ENCODE measurements around the gene PATE1.
"Not testable (repeated sequence)": the region's sequence is repeated elsewhere in the genome, so short reads cannot be mapped to it uniquely, and the experiment has no call there.

PATE1 gene, protein sequence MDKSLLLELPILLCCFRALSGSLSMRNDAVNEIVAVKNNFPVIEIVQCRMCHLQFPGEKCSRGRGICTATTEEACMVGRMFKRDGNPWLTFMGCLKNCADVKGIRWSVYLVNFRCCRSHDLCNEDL

DNA sequence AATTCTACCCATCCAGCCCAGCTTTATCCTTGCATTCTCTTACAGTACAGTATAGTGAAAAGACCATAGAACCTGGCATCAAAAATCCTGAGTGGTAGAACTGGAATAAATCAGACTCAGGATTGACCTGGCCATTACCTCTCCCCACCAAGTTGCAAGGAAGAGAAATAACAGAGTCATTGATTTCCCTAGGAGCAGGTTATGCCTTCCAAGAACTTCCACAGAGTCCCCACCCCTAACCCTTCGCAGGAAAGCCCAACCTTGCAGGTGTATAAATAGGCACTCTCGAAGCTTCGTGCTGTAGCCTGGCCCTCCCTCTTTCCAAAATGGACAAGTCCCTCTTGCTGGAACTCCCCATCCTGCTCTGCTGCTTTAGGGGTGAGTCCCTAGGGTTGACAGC, at the start of gene PATE1:
PATE1 (plus strand) TSS at position 301 of the 400 bp plus-strand sequence; CDS start at position 327, 26 bp downstream.
- Histone ChIP-seq H3K9me3 (ENCODE audit: control insufficient read depth, insufficient read depth, low read length) (no peaks in the 10 kb centered on the region), H3K36me3 (ENCODE audit: control insufficient read depth, insufficient read depth, low read length) (no peaks in the 10 kb centered on the region), H3K27ac (ENCODE audit: low read depth, low read length) (no peak within 1 kb of the TSS), H3K27me3 (ENCODE audit: control insufficient read depth, insufficient read depth, low read length) (no peaks in the 10 kb centered on the region; the same call in 1 of the 2 replicates), H3K9ac (ENCODE audit: low read depth, low read length) (no peak within 1 kb of the TSS), H3K4me3 (ENCODE audit: low read depth, low read length) (no peak within 1 kb of the TSS), H3K4me1 (ENCODE audit: control insufficient read depth, insufficient read depth, low read length) (no peaks in the 10 kb centered on the region)

DNA sequence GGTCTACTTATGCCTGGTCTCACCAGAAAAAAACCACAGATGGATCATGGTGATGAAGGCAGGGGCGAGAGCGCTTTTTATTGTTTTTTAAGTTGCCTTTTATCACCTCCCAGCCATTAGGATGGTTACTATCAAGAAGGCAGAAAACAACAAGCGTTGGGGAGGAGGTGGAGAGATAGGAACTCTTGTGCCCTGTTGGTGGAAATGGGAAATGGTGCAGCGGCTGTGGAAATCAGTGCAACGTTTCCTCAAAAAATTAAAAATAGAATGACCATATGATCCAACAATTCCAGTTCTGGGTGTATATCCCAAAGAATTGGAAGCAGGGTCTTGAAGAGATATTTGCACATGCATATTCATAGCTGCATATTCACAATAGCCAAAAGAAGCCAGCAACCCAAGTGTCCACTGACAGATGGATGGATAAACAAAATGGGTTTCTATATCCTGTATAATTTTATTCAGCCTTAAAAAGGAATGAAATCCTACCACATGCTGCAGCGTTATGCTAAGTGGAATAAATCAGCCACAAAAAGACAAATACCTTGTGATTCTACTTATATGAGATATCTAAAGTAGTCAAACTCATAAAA, 45.0 kb upstream of the PATE1 start:
- H3K27ac ChIP-seq (ENCODE audit: low read depth, low read length): no peak overlapping the region

DNA sequence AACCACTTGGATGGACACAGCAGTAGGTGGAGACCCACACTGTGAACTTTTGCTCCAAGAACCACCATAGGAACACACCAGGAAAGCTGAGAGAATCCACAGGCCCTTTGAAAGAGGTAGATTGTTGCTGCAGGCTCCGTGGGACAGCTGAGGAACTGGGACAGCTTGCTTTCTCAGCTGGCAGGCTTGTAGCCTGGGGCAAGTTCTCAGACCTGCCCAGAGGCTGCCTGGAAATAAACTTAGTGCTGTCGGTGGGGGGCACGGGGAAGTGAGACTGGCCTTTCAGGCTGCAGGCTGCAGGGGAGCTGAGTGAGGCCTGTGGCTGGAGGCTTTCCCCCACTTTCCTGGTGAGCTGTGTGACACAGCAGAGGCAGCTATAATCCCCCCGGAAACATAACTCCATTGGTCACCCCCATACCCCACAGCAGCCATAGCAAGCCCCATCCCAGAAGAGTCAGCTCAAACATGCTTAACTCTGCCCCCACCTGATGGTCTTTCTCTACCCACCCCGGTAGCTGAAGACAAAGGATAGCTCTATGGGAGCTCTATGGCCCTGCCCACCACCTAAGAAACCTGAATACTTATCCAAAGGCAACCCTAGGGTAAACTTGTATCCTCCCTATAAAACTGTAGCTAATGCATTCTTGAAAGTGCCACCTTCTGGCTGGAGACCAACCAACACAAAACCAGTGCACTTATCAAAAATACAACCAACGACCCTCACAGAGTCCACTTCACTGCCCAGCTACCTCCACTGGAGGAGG, 44.0 kb upstream of the PATE1 start:
- Histone ChIP-seq H3K27me3 (ENCODE audit: control insufficient read depth, insufficient read depth, low read length) (no peaks in the 10 kb centered on the region), H3K9ac (ENCODE audit: low read depth, low read length) (no peak overlapping the region), H3K4me3 (ENCODE audit: low read depth, low read length) (no peak overlapping the region)

More for the DNA sequence above, 45.0 kb upstream of the PATE1 start:
- Histone ChIP-seq H3K4me3 (ENCODE audit: low read depth, low read length) (no peak overlapping the region), H3K9me3 (ENCODE audit: control insufficient read depth, insufficient read depth, low read length) (no peaks in the 10 kb centered on the region), H3K36me3 (ENCODE audit: control insufficient read depth, insufficient read depth, low read length) (no peaks in the 10 kb centered on the region), H3K9ac (ENCODE audit: low read depth, low read length) (no peak overlapping the region), H3K27me3 (ENCODE audit: control insufficient read depth, insufficient read depth, low read length) (no peaks in the 10 kb centered on the region), H3K4me1 (ENCODE audit: control insufficient read depth, insufficient read depth, low read length) (peaks cover 7% of the 10 kb centered on the region; the same call in 1 of the 2 replicates)

GRCh38 chr11:125704686-125705085, 41.4 kb upstream of the PATE1 start:
- not testable (repeated sequence) for H3K4me3 ChIP-seq (ENCODE audit: low read depth, low read length); H3K36me3 ChIP-seq (ENCODE audit: control insufficient read depth, insufficient read depth, low read length); H3K27me3 ChIP-seq (ENCODE audit: control insufficient read depth, insufficient read depth, low read length); H3K9ac ChIP-seq (ENCODE audit: low read depth, low read length); H3K9me3 ChIP-seq (ENCODE audit: control insufficient read depth, insufficient read depth, low read length); H3K4me1 ChIP-seq (ENCODE audit: control insufficient read depth, insufficient read depth, low read length); H3K27ac ChIP-seq (ENCODE audit: low read depth, low read length)

More for the DNA sequence above, 44.0 kb upstream of the PATE1 start:
- Histone ChIP-seq H3K27ac (ENCODE audit: low read depth, low read length) (peak overlapping the region; percentile 12), H3K9me3 (ENCODE audit: control insufficient read depth, insufficient read depth, low read length) (no peaks in the 10 kb centered on the region), H3K36me3 (ENCODE audit: control insufficient read depth, insufficient read depth, low read length) (no peaks in the 10 kb centered on the region), H3K4me1 (ENCODE audit: control insufficient read depth, insufficient read depth, low read length) (peaks cover 7% of the 10 kb centered on the region; the same call in 1 of the 2 replicates)

DNA sequence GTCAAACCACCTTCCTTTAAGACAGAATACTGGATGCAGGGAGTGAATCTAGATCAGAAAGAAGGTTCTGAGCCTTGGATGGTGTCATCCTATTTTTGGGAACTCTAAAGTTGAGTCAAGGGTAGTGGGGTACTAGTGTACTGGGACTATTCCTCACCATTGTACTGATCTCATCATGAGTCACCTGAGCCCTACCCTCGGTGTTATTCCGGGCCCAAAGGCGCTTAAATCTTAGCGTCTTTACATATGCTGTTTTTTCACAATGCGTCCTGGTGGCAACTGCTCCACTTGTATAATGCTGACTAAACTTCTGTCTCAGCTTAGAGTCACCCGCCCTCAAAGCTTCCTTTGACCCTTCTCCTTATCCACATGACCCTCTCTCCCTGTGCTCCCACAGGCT, 25.3 kb upstream of the PATE1 start:
- H3K27me3 ChIP-seq (ENCODE audit: control insufficient read depth, insufficient read depth, low read length): no peaks in the 10 kb centered on the region
- H3K4me1 ChIP-seq (ENCODE audit: control insufficient read depth, insufficient read depth, low read length): no peaks in the 10 kb centered on the region
- no peaks in the 10 kb centered on the region for H3K36me3 ChIP-seq (ENCODE audit: control insufficient read depth, insufficient read depth, low read length)
- peaks cover 7% of the 10 kb centered on the region; the same call in 1 of the 2 replicates for H3K9me3 ChIP-seq (ENCODE audit: control insufficient read depth, insufficient read depth, low read length)
- H3K27ac ChIP-seq (ENCODE audit: low read depth, low read length): no peak overlapping the region
- no peak overlapping the region for H3K4me3 ChIP-seq (ENCODE audit: low read depth, low read length)
- no peak overlapping the region for H3K9ac ChIP-seq (ENCODE audit: low read depth, low read length)

- H3K27ac ChIP-seq (ENCODE audit: low read depth, low read length): no peak overlapping the region
- H3K27me3 ChIP-seq (ENCODE audit: control insufficient read depth, insufficient read depth, low read length): no peaks in the 10 kb centered on the region
- H3K9ac ChIP-seq (ENCODE audit: low read depth, low read length): no peak overlapping the region
- no peaks in the 10 kb centered on the region for H3K4me1 ChIP-seq (ENCODE audit: control insufficient read depth, insufficient read depth, low read length)
- no peak overlapping the region for H3K4me3 ChIP-seq (ENCODE audit: low read depth, low read length)
- H3K9me3 ChIP-seq (ENCODE audit: control insufficient read depth, insufficient read depth, low read length): no peaks in the 10 kb centered on the region
- H3K36me3 ChIP-seq (ENCODE audit: control insufficient read depth, insufficient read depth, low read length): no peaks in the 10 kb centered on the region
Measured at GRCh38 chr11:125724125-125724524, 22.0 kb upstream of the PATE1 start.

DNA sequence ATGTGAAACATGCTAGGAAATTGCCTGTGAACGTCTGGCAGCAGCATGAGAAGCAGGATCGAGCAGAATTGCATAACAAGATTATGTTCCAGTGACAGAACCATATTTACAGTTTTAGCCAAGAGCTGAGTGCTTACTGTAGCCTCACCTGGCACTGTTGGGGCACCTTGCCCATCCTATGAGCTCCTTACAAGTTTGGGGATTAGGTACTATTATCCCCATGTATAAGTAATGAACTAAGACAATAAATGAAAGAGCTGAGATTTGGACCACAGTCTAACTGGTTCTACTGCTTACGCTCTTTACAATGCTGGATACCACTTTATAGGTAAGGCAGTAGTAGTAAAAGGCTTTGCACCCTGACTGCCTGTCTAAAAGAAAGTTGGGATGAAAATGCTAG, 17.1 kb upstream of the PATE1 start:
- Histone ChIP-seq H3K27ac (ENCODE audit: low read depth, low read length) (no peak overlapping the region), H3K36me3 (ENCODE audit: control insufficient read depth, insufficient read depth, low read length) (no peaks in the 10 kb centered on the region), H3K27me3 (ENCODE audit: control insufficient read depth, insufficient read depth, low read length) (no peaks in the 10 kb centered on the region), H3K4me3 (ENCODE audit: low read depth, low read length) (no peak overlapping the region), H3K4me1 (ENCODE audit: control insufficient read depth, insufficient read depth, low read length) (peaks cover 5% of the 10 kb centered on the region; the same call in 1 of the 2 replicates), H3K9ac (ENCODE audit: low read depth, low read length) (no peak overlapping the region), H3K9me3 (ENCODE audit: control insufficient read depth, insufficient read depth, low read length) (no peaks in the 10 kb centered on the region)

GRCh38 chr11:125740617-125741016, 5.5 kb upstream of the PATE1 start:
- H3K27me3 ChIP-seq (ENCODE audit: control insufficient read depth, insufficient read depth, low read length): no peaks in the 10 kb centered on the region
- no peaks in the 10 kb centered on the region for H3K4me1 ChIP-seq (ENCODE audit: control insufficient read depth, insufficient read depth, low read length)
- H3K9me3 ChIP-seq (ENCODE audit: control insufficient read depth, insufficient read depth, low read length): no peaks in the 10 kb centered on the region
- H3K36me3 ChIP-seq (ENCODE audit: control insufficient read depth, insufficient read depth, low read length): no peaks in the 10 kb centered on the region
- H3K9ac ChIP-seq (ENCODE audit: low read depth, low read length): no peak overlapping the region
- H3K27ac ChIP-seq (ENCODE audit: low read depth, low read length): no peak overlapping the region
- no peak overlapping the region for H3K4me3 ChIP-seq (ENCODE audit: low read depth, low read length)

DNA sequence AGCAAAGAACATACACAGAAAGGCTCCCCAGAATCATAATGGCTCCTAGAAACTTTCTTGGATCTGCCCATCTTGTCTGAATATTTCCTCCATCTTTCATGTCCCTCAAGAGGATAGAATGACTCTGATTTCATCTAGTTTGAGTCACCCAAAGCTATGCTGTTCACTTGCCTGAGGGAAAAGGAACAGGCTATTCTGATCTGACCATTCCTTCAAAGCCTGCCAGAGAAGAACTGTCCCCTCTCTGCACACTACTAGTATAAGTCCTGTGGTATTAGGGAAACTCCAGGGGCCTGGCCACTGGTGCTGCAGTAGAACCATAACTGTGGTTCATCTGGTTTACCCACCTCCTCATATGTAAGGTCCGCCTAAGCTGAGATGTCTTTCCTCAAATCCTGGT, 2.4 kb upstream of the PATE1 start:
- no peaks in the 10 kb centered on the region for H3K27me3 ChIP-seq (ENCODE audit: control insufficient read depth, insufficient read depth, low read length)
- H3K4me3 ChIP-seq (ENCODE audit: low read depth, low read length): no peak overlapping the region
- H3K9me3 ChIP-seq (ENCODE audit: control insufficient read depth, insufficient read depth, low read length): no peaks in the 10 kb centered on the region
- H3K4me1 ChIP-seq (ENCODE audit: control insufficient read depth, insufficient read depth, low read length): no peaks in the 10 kb centered on the region
- H3K9ac ChIP-seq (ENCODE audit: low read depth, low read length): no peak overlapping the region
- H3K27ac ChIP-seq (ENCODE audit: low read depth, low read length): no peak overlapping the region
- H3K36me3 ChIP-seq (ENCODE audit: control insufficient read depth, insufficient read depth, low read length): no peaks in the 10 kb centered on the region

DNA sequence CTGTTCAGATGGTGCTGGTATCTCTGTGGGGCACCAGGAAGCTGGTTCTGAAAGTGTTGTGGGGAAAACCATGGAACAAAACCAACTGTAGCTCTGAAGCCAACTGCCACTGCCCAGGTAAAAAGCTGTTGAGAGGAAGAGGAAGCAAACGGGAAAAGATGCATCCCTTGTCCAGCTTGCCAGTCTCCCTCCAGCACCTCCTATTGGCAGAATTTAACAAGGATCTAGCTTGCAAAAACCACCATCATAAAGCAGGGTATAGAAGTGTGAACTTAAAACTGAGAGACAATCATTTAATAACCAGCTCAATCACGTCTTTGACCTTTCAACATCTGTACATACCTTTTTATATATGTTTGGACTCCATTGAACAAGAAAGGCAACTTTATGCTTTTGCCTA, 4.5 kb downstream of the PATE1 start:
- Histone ChIP-seq H3K9ac (ENCODE audit: low read depth, low read length) (no peak overlapping the region), H3K27me3 (ENCODE audit: control insufficient read depth, insufficient read depth, low read length) (no peaks in the 10 kb centered on the region; the same call in 1 of the 2 replicates), H3K9me3 (ENCODE audit: control insufficient read depth, insufficient read depth, low read length) (no peaks in the 10 kb centered on the region), H3K36me3 (ENCODE audit: control insufficient read depth, insufficient read depth, low read length) (no peaks in the 10 kb centered on the region), H3K4me1 (ENCODE audit: control insufficient read depth, insufficient read depth, low read length) (no peaks in the 10 kb centered on the region), H3K27ac (ENCODE audit: low read depth, low read length) (no peak overlapping the region), H3K4me3 (ENCODE audit: low read depth, low read length) (no peak overlapping the region)

DNA sequence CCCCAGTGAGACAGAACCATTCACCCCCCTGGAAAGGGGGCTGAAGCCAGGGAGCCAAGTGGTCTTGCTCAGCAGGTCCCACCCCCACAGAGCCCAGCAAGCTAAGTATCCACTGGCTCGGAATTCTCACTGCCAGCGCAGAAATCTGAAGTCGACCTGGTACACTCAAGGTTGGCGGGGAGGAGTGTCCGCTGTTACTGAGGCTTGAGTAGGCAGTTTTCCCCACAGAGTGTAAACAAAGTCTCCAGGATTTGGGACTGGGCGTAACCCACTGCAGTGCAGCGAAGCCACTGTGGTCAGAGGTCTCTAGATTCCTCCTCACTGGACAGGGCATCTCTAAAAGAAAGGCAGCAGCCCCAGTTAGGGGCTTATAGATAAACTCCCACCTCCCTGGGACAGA, 10.0 kb downstream of the PATE1 start:
- Histone ChIP-seq H3K27me3 (ENCODE audit: control insufficient read depth, insufficient read depth, low read length) (no peaks in the 10 kb centered on the region), H3K9me3 (ENCODE audit: control insufficient read depth, insufficient read depth, low read length) (no peaks in the 10 kb centered on the region), H3K9ac (ENCODE audit: low read depth, low read length) (no peak overlapping the region), H3K36me3 (ENCODE audit: control insufficient read depth, insufficient read depth, low read length) (no peaks in the 10 kb centered on the region), H3K4me1 (ENCODE audit: control insufficient read depth, insufficient read depth, low read length) (no peaks in the 10 kb centered on the region), H3K27ac (ENCODE audit: low read depth, low read length) (no peak overlapping the region), H3K4me3 (ENCODE audit: low read depth, low read length) (no peak overlapping the region)
